Measurements from ENCODE around the gene TMEM182.

The TMEM182 gene

GRCh38 chr2:102803041-102803896 lies 41.4 kb downstream of the TMEM182 start:
- no peak for DNase-seq

- no peak for DNase-seq
Observed at GRCh38 chr2:102803897-102804217, 42.0 kb downstream of the TMEM182 start.

GRCh38 chr2:102806250-102806837 lies 44.5 kb downstream of the TMEM182 start:
- no peak for DNase-seq

- no peak for DNase-seq
Observed at GRCh38 chr2:102809291-102810189, 47.7 kb downstream of the TMEM182 start.

- DNase-seq: no peak
Observed at GRCh38 chr2:102815285-102815684, 53.5 kb downstream of the TMEM182 start.

- no peak for DNase-seq
Observed at GRCh38 chr2:102826904-102827303, 65.1 kb downstream of the TMEM182 start.

GRCh38 chr2:102832789-102833188 lies 71.0 kb downstream of the TMEM182 start:
- no peak for DNase-seq

GRCh38 chr2:102834523-102835273 lies 72.9 kb downstream of the TMEM182 start:
- DNase-seq: no peak

- DNase-seq: no peak
Observed at GRCh38 chr2:102837626-102838198, 75.9 kb downstream of the TMEM182 start.

GRCh38 chr2:102839668-102840388 lies 78.0 kb downstream of the TMEM182 start:
- no peak for DNase-seq

- no peak for DNase-seq
Observed at GRCh38 chr2:102841107-102841840, 79.4 kb downstream of the TMEM182 start.

- DNase-seq: no peak
Observed at GRCh38 chr2:102843764-102844443, 82.1 kb downstream of the TMEM182 start.

- DNase-seq: no peak
Observed at GRCh38 chr2:102844911-102845310, 83.1 kb downstream of the TMEM182 start.

- no peak for DNase-seq
Observed at GRCh38 chr2:102848366-102848839, 86.6 kb downstream of the TMEM182 start.

- DNase-seq: no peak
Observed at GRCh38 chr2:102850888-102851287, 89.1 kb downstream of the TMEM182 start.

GRCh38 chr2:102852867-102853266 lies 91.0 kb downstream of the TMEM182 start:
- DNase-seq: no peak

Data from SIG-M5 (cell line).